Heart right ventricle (tissue), 16 donors: ENCODE results near the gene RP9. TPM values are rescaled to one million over a fixed set of nuclear protein-coding genes. Genes with fewer than 3 reads are reported as not detected.

Experiments used
- ATAC-seq, 8 donors: fragments of 200-7000 bp; cut with Tn5 transposase; one replicate each; pipeline ENCODE4 v1.9.1; 2020; ENCODE audit warnings: mild to moderate bottlenecking in 8 of 8, moderate library complexity in 8 of 8, moderate number of reproducible peaks in 1 of 8
- DNase-seq, 2 donors: peaks; one replicate each; pipeline ENCODE4 v3.0.0-alpha.2; 2020
- H3K27ac ChIP-seq, 10 donors: fragments of 200-600 bp; sonication (generic) in 2 of 10; one replicate each; pipeline versions ENCODE4 v1.5.0 to v1.8.0; 2020 to 2022; ENCODE audit warnings: mild to moderate bottlenecking in 3 of 10
- H3K27me3 ChIP-seq, 7 donors: fragments of 200-600 bp; one replicate each; pipeline ENCODE4 v1.8.0; 2021 to 2022; ENCODE audit warnings: mild to moderate bottlenecking in 2 of 7
- H3K36me3 ChIP-seq, 9 donors: fragments of 200-600 bp; sonication (generic) in 1 of 9; one replicate each; pipeline versions ENCODE4 v1.5.0 to v1.8.0; 2020 to 2022; ENCODE audit warnings: mild to moderate bottlenecking in 2 of 9
- H3K4me1 ChIP-seq, 9 donors: fragments of 200-600 bp; sonication (generic) in 1 of 9; one replicate each; pipeline versions ENCODE4 v1.5.0 to v1.8.0; 2020 to 2022; ENCODE audit warnings: mild to moderate bottlenecking in 4 of 9
- H3K4me3 ChIP-seq, 10 donors: fragments of 200-600 bp; sonication (generic) in 2 of 10; one replicate each; pipeline versions ENCODE4 v1.5.0 to v1.8.0; 2020 to 2022; ENCODE audit warnings: mild to moderate bottlenecking in 7 of 10, moderate library complexity in 2 of 10
- H3K9me3 ChIP-seq, 11 donors: fragments of 200-600 bp in 10 of 11; sonication (generic) in 2 of 11; one replicate each; pipeline versions ENCODE4 v1.5.0 to v1.8.0; 2013 to 2022; ENCODE audit warnings: mild to moderate bottlenecking in 2 of 11, control low read depth in 1 of 11, moderate library complexity in 1 of 11
- CTCF ChIP-seq, 9 donors: fragments of 200-600 bp; sonication (generic) in 2 of 9; IDR thresholded peaks; one replicate each; pipeline versions ENCODE4 v1.5.0 to v1.8.0; 2021 to 2022; ENCODE audit warnings: antibody characterized with exemption in 9 of 9, mild to moderate bottlenecking in 5 of 9, moderate library complexity in 1 of 9
- WGBS, 2 donors: extraction: QIAGEN DNeasy Blood & Tissue Kit; methylation state at CpG; one replicate each; pipeline ENCODE4 v1.1.7; 2013; ENCODE audit warnings: inconsistent platforms in 1 of 2; 5-methylcytosine and 5-hydroxymethylcytosine counted together
- intact Hi-C, 10 donors: fragments of 100-400 bp; cut with DNase I; formaldehyde crosslinking; loops; one replicate each; pipeline versions ENCODE4 v1.11.1 to v1.14.2; 2022
- polyA plus RNA-seq, 2 donors: library from polyadenylated mRNA; stranded (reverse); fragments of 200-250 nt; gene quantifications; one replicate each; pipeline ENCODE4 v1.2.3, GENCODE V29; 2013
- total RNA-seq, 10 donors: library from RNA; stranded (reverse); fragmentation: NEBNext Ultra II Directional in 3 of 10; extraction: Animal tissue kit (Norgen Biotek cat#: 25700) in 3 of 10; gene quantifications; one replicate each; pipeline versions ENCODE4 v1.2.1 to v1.2.4, GENCODE V29; 2021 to 2023
- donor health status: Arrhythmogenic right ventricular cardiomyopathy.
- donor health status: ischemic (EF 13 %, LVEDD 7.1; RV severe dilation, severe dysfunction).
- donor health status: healthy with polysubstance abuse.
- donor health status: DM: no; HTN: yes; CAD: no.
- donor health status: DM: no; HTN: no; CAD: no.
- donor health status: ischemic (EF 25% LVEDD 6.9; RV normal size, moderate dysfunction).
- donor health status: ischemic (EF 25% LVEDD 5.7; RV mildly dilated, moderate dysfunction).
- donor health status: healthy.
- donor health status: DM: yes; HTN: yes; CAD: no.
- donor health status: Ischemic cardiomyopathy.
- donor health status: ischemic (EF 35%, LVEDD 5.7; RV mildly dilated, moderate dysfunction).
- donor health status: nonischemic (EF 11% LVEDD 7.7; RV severe dilation, severe dysfunction).
- donor health status: DM: yes; HTN: yes; CAD: no.
- donor health status: PGD.
- donor health status: ischemic (EF 29% LVEDD 5.4; RV normal size, mild dysfunction).
- donor health status: nonischemic (EF 23%, LVEDD 6.1; RV moderate dilation, normal function).

Gene RP9
- total and polyA plus RNA-seq, 12 donors, result 12.9 to 43.4 (median 19.5) TPM

DNA sequence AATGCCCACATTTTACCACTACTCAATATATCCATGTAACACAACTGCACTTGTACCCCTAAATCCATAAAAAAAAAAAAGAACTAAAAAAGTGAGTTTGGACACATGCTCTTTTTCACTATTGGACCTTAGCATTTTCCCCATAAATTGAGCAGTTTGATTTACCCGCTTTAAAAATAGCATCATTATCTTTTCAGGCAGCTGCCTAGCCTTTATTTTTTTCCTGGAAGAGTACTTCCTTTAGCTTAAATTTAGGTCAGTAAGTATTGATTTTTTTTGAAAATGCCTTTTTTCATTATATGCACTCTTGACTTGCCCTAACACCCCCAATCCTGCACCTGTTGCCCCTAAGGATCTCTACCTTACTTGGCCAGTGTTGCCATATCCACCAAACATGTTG, 41.3 kb downstream of the RP9 start:
- peaks cover 0 to 45% (median 21%) of the 10 kb centered on the region in 11 donors for H3K9me3 ChIP-seq
- no peak overlapping the region for H3K4me3 ChIP-seq
- DNase-seq, result no peak
- no peaks in the 10 kb centered on the region for H3K27me3 ChIP-seq
- H3K4me1 ChIP-seq, result peaks cover 0 to 23% (median 7%) of the 10 kb centered on the region in 9 donors
- no peak overlapping the region for H3K27ac ChIP-seq
- no peak for TF ChIP-seq CTCF (IDR thresholded peaks at IDR 0.05)
- intact Hi-C loops, result no loop called here
- ATAC-seq, result no peak
- H3K36me3 ChIP-seq, result no peaks in the 10 kb centered on the region
- WGBS, 2 donors, result 47 to 53% methylated on average over 1 of the region's 1 CpG

- WGBS, 2 donors, result 92 to 96% methylated on average over 1 of the region's 1 CpG
- Histone ChIP-seq H3K27me3 (no peaks in the 10 kb centered on the region), H3K4me3 (no peak overlapping the region), H3K27ac (no peak overlapping the region), H3K4me1 (peaks cover 0 to 14% (median 8%) of the 10 kb centered on the region in 9 donors), H3K9me3 (peaks cover 0 to 45% (median 21%) of the 10 kb centered on the region in 11 donors), H3K36me3 (no peaks in the 10 kb centered on the region)
- no peak for TF ChIP-seq CTCF (IDR thresholded peaks at IDR 0.05)
- DNase-seq (no peak), ATAC-seq (no peak)
- intact Hi-C loops, result no loop called here
These were observed 42.4 kb downstream of the RP9 start for GRCh38 chr7:33066771-33067170.

DNA sequence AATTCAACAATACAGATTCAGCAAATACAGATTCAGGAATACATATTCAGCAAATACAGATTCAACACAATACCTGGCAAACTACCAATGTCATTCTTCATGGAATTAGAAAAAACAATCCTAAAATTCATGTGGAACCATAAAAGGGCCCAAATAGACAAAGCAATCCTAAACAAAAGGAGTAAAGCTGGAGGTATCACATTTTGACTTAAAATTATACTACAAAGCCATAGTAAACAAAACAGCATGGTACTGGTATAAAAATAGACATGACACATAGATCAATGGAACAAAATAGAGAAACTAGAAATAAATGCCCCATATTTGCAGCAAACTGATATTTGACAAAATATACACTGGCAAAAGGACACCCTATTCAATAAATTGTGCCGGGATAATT, 43.2 kb downstream of the RP9 start:
- intact Hi-C loops, result no loop called here
- Histone ChIP-seq H3K27me3 (no peaks in the 10 kb centered on the region), H3K36me3 (no peaks in the 10 kb centered on the region), H3K27ac (no peak overlapping the region), H3K9me3 (peaks cover 0 to 45% (median 21%) of the 10 kb centered on the region in 11 donors), H3K4me3 (no peak overlapping the region), H3K4me1 (peaks cover 3 to 22% (median 15%) of the 10 kb centered on the region in 9 donors)
- WGBS, 2 donors, result 95 to 100% methylated on average over 1 of the region's 1 CpG
- no peak for TF ChIP-seq CTCF (IDR thresholded peaks at IDR 0.05)
- no peak for DNase-seq
- ATAC-seq, result no peak

DNA sequence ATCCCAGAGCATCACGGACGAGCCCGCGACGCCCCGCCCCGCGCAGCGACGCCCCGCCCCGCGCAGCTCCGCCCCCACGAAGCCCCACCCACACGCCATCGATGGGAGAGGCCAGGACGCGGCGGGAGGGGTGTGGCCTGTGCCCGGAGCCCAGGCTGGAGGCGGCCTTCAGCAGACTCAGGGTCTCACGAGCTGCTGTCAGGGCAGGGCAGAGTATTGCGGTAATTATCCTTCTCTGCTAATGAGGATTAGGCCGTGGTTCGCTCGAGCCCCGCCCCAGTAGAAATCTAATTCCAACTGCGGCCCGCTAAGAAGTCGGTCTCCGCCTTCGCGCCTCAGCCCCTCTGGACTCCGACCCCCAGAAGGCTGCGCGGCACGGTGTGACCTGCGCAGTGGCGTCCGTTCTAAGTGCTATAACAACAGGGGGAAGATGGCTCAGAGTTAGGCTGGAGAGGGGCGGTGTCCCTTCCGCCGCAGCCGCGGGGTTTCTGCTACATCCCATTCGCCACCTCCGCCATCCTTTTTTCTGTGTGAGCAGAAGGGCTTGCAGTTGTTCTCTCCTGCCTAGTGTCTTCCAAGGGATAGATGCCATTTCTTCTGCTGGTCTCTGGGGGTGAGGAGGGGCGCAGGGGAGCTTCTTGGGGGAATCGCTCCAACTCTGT, 46.3 kb downstream of the RP9 start:
- TF ChIP-seq CTCF (IDR thresholded peaks at IDR 0.05), result no peak
- 0 to 1% methylated on average over 50 of the region's 50 CpGs for WGBS, 2 donors
- Histone ChIP-seq H3K4me1 (peaks cover 3 to 44% (median 23%) of the 10 kb centered on the region in 9 donors), H3K9me3 (peaks cover 0 to 24% (median 12%) of the 10 kb centered on the region in 11 donors), H3K4me3 (peak overlapping the region; percentile 58 to 95 (median 83)), H3K36me3 (no peaks in the 10 kb centered on the region), H3K27me3 (no peaks in the 10 kb centered on the region), H3K27ac (peak overlapping the region; percentile 85 to 98 (median 94))
- peak; percentile 99 to 100 (median 99) for ATAC-seq
- intact Hi-C loops, result loop anchor here in 2 of 10 donors (5.0 kb wide), 3 partner anchors 44 to 171 kb away; partner anchors contain the start of genes RP9 (in 2 of the 2), FKBP9 (in 1 of the 2) and KBTBD2 (in 1 of the 2)
- DNase-seq, result peak; percentile 93 to 95
